ENCODE results near the gene SCARF2. TPM values are rescaled to one million over a fixed set of nuclear protein-coding genes. Genes with fewer than 3 reads are reported as not detected.
"Not testable (repeated sequence)": the region's sequence is repeated elsewhere in the genome, so short reads cannot be mapped to it uniquely, and the experiment has no call there.

SCARF2 gene
- total RNA-seq, 2 donors from 2014 or later, result 3.2 to 8.3 TPM

DNA sequence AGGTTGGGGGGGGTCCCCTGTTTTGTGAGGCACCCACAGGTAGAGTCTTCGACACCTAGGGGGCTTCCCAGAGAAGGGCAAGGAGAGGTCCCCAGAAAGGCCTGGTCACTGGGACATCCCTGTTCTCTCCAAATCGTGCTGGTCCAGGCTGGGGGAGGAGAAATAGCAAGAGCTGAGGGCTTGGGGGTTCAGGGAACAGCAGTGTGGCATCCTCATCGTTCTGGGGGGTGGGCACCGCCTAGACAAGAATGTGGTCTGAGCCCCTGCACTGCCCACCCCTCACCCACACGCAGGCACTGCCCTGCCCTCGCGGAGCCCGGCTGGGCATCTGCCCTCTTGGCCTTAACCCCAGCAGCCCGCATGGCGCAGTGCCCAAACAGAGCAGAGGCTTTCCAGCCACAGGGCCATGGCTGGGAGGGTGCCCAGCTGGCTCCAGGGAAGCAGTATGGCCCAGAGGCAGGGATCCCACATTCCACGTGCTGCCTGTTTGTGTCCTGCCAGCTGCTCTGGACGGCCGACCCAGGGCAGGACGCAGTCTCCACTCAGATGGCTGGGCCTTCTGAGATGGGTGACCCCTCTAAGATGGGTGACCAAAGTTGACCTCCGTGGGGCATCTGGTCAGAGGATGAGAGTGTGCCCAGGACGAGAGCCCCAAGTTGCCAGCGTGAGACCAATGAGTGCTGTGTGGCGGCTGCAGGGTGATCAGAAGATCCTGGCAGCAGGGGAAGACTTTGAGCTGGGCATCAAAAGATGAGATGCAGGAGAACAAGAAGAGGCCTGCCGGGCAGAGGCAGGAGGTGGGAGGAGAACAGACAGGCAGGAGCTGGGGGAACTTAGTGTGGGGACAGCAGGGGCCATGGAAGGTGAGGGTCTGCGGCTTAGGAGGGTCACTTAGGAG lies 14.4 kb downstream of the SCARF2 start:
- peak; percentile 53 for DNase-seq
- ATAC-seq, result peak; percentile 28 to 70
- intact Hi-C loops (cut with DNase I), result no loop called here

- ATAC-seq, result peak; percentile 8 to 18
- intact Hi-C loops (cut with DNase I), result no loop called here
- peak; percentile 16 for DNase-seq
These were observed 15.2 kb downstream of the SCARF2 start for GRCh38 chr22:20422271-20423007.

GRCh38 chr22:20421507-20421874 lies 16.1 kb downstream of the SCARF2 start:
- DNase-seq (no peak), ATAC-seq (no peak)
- intact Hi-C loops (cut with DNase I), result no loop called here

GRCh38 chr22:20420157-20420842 lies 17.3 kb downstream of the SCARF2 start:
- intact Hi-C loops (cut with DNase I), result no loop called here
- no peak for ATAC-seq
- DNase-seq, result no peak

DNA sequence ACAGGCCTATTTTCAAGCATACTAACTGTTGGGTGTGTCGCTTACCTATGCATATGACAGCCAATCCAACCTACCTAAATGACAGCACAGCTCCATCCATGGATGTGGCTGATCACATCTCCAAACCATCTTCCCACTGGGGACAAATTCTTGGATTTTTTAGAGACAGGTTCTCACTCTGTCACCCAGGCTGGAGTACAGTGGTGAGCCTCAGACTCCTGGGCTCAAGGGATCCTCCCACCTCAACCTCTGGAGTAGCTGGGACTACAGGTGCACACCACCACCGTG lies 18.0 kb downstream of the SCARF2 start:
- intact Hi-C loops (cut with DNase I), result loop anchor here (2.0 to 10.0 kb wide), 5 partner anchors 37 to 278 kb away; partner anchors contain the start of gene KLHL22 (in 1 of the 2)
- ATAC-seq (no peak), DNase-seq (no peak)

DNA sequence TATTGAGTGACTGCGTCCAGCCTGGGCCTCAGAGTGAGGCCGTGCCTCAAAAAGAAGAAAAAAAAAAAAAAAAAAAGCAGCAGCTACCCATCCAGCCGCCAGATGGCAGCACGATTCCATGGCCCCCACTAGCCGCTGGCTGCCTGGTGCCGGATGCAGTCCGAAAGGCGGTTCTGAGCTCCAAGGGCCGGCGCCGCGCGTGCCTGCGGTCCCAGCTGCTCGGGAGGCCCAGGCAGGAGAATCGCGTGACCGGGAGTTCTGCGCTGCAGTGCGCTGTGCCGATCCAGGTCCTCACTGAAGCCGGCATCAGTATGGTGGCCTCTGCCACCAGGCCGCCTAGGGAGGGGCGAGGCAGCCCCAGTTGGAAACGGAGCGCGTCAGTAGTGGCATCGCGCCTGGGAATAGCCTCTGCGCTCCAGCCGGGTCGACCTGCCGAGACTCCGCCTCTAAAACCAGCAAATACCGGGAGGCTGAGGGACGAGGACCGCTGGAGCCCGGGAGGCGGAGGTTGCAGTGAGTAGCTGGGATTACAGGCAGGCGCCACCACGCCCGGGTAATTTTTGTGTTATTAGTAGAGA lies 19.3 kb downstream of the SCARF2 start:
- DNase-seq (peak; percentile 89), ATAC-seq (peak; percentile 88 to 91)
- intact Hi-C loops (cut with DNase I), result loop anchor here (2.0 to 10.0 kb wide), 5 partner anchors 39 to 279 kb away; partner anchors contain the start of gene KLHL22 (in 1 of the 2)

DNA sequence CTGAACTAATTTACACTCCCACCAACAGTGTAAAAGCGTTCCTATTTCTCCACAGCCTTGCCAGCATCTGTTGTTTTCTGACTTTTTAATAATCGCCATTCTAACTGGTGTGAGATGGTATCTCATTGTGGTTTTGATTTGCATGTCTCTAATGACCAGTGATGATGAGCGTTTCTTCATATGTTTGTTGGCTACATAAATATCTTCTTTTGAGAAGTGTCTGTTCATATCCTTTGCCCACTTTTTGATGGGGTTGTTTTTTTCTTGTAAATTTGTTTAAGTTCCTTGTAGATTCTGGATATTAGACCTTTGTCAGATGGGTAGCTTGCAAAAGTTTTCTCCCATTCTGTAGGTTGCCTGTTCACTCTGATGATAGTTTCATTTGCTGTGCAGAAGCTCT lies 21.9 kb downstream of the SCARF2 start:
- not testable (repeated sequence) for DNase-seq, ATAC-seq
- intact Hi-C loops (cut with DNase I), result loop anchor here (5.0 to 10.0 kb wide), 4 partner anchors 42 to 282 kb away; partner anchors contain the start of gene KLHL22 (in 1 of the 2)

DNA sequence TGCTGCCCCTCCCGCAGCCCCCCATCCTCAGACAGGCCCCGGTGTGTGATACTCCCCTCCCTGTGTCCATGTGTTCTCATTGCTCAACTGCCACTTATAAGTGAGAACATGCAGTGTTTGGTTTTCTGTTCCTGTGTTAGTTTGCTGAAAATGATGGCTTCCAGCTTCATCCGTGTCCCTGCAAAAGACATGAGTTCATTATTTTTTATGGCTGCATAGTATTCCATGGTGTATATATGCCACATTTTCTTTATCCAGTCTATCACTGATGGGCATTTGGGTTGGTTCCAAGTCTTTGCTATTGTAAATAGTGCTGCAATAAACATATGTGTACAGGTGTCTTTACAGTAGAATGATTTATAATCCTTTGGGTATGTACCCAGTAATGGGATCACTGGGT lies 22.4 kb downstream of the SCARF2 start:
- DNase-seq, ATAC-seq: not testable (repeated sequence)
- intact Hi-C loops (cut with DNase I), result loop anchor here (5.0 to 10.0 kb wide), 4 partner anchors 42 to 282 kb away; partner anchors contain the start of gene KLHL22 (in 1 of the 2)

GRCh38 chr22:20414450-20414849 lies 23.2 kb downstream of the SCARF2 start:
- ATAC-seq, result no peak
- DNase-seq, result no peak
- intact Hi-C loops (cut with DNase I), result loop anchor here in 1 of 2 donors (10.0 kb wide), 1 partner anchor 160 kb away; no protein-coding TSS in a partner anchor

DNA sequence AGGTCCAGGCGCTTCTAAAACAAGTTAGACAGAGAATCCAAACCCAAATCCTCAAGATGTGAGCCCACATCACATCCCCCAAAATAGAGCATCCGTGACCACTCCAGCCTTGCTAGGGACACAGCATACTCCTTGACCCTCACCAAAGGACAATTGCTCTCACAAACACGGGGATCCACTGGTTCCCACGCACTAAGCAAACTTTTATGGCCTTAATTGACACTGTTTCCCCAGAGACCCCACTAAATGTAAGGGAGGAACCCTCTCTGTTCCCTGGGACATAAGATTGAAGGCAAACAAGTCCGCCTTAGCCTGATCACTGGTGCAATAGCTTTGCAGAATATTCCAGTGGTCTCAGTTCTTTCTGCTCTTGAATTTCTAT lies 23.6 kb downstream of the SCARF2 start:
- no peak for ATAC-seq
- intact Hi-C loops (cut with DNase I), result loop anchor here in 1 of 2 donors (10.0 kb wide), 1 partner anchor 161 kb away; no protein-coding TSS in a partner anchor
- DNase-seq, result no peak

GRCh38 chr22:20413217-20414058 lies 24.2 kb downstream of the SCARF2 start:
- no peak for ATAC-seq
- intact Hi-C loops (cut with DNase I), result loop anchor here in 1 of 2 donors (10.0 kb wide), 1 partner anchor 161 kb away; no protein-coding TSS in a partner anchor
- no peak for DNase-seq

- ATAC-seq, result no peak
- DNase-seq, result no peak
- intact Hi-C loops (cut with DNase I), result loop anchor here in 1 of 2 donors (10.0 kb wide), 1 partner anchor 162 kb away; no protein-coding TSS in a partner anchor
These were observed 25.0 kb downstream of the SCARF2 start for GRCh38 chr22:20412474-20413216.

- ATAC-seq; intact Hi-C loops (cut with DNase I): not testable (repeated sequence)
These were observed 28.2 kb downstream of the SCARF2 start for GRCh38 chr22:20409385-20409784.

GRCh38 chr22:20408891-20409290 lies 28.7 kb downstream of the SCARF2 start:
- DNase-seq, result no peak
- ATAC-seq, result no peak
- intact Hi-C loops (cut with DNase I), result no loop called here

More at GRCh38 chr22:20409385-20409784, 28.2 kb downstream of the SCARF2 start:
- not testable (repeated sequence) for DNase-seq

DNA sequence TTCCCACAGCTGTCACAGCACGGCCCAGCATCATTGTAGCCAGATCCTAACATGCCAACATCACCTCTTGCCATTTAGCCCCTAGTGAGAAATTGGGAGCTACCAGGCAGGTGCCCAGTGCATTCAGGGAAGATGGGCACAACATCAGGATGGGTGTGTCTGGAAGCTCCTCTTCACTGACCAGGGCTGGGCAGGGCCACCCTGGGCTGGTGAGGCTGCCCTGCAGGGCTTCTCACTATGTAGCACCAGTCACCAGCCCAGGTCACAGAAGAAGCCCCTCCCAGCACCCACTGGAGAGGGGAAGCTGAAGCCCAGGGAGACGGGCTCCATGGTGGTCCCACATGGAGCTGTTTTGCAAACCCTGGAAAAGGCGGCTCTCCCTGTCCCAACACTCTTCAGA lies 29.8 kb downstream of the SCARF2 start:
- DNase-seq (no peak), ATAC-seq (no peak)
- intact Hi-C loops (cut with DNase I), result no loop called here

DNA sequence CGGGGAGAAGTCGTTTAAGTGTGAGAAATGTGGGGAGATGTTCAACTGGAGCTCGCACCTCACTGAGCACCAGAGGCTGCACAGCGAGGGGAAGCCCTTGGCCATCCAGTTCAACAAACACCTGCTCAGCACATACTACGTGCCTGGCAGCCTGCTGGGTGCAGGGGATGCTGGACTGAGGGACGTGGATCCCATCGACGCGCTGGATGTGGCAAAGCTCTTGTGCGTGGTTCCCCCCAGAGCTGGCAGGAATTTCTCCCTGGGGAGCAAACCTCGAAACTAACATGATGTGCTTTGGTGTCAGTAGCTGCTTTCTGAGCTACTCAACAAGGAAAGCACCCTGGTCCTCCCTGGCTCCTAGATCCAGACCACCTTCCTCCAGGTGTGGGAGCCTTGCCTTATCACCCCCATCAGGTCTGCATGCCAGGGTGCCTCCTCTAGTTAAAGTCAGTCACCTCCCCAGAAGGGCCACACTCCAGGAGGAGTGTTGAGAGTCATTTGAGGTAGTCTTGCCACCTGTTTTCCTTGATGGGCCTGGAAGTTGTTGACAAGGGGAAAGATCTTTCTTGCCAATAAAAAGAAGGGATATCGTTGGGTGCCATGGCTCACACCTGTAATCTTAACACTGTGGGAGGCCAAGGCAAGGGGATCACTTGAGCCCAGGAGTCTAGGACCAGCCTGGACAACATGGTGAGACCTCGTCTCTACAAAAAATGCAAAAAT lies 30.8 kb downstream of the SCARF2 start:
- DNase-seq (no peak), ATAC-seq (no peak)
- intact Hi-C loops (cut with DNase I), result no loop called here
